ENCODE results near the gene CHEK2.
A peak's percentile ranks its signal among the peaks of the same experiment; 100 is the strongest.

CHEK2 gene

DNA sequence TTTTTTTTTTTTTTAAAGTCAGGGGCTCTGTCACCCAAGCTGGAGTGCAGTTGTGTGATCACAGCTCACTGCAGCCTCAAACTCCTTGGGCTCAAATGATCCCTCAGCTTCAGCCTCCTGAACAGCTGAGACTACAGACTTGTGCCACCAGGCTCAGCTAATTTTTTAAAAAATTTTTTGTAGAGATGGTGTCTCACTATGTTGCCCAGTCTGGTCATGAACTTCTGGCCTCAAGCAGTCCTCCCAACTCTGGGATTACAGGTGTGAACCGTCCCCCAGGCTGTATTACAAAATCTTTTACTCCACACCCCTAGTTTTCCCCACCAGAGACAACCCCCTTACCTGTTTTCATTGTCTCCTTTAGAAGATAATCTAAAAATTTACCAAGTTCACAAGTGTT, 32.8 kb upstream of the CHEK2 start:
- no peak overlapping the region for H3K4me3 ChIP-seq (ENCODE audit: low read depth, low read length)
- TF ChIP-seq CTCF (IDR thresholded peaks at IDR 0.05; ENCODE audit: low read depth, low read length, missing control alignments) = no peak
- no peak for DNase-seq (ENCODE audit: low read depth)

- peak overlapping the region; percentile 85 for H3K4me3 ChIP-seq (ENCODE audit: low read depth, low read length)
- peak; percentile 61 for DNase-seq (ENCODE audit: low read depth)
- TF ChIP-seq CTCF (IDR thresholded peaks at IDR 0.05; ENCODE audit: low read depth, low read length, missing control alignments) = no peak
Measured at GRCh38 chr22:28773461-28773867, 31.8 kb upstream of the CHEK2 start.

GRCh38 chr22:28772633-28773460, 31.2 kb upstream of the CHEK2 start, which contains the start of gene CCDC117:
Gene CCDC117 (plus strand): TSS chr22:28772695. CDS start chr22:28772850, 155 bp downstream.
- peak; percentile 95 for DNase-seq (ENCODE audit: low read depth)
- peak; percentile 35 for TF ChIP-seq CTCF (IDR thresholded peaks at IDR 0.05; ENCODE audit: low read depth, low read length, missing control alignments)
- peak within 1 kb of the TSS; percentile 85 for H3K4me3 ChIP-seq (ENCODE audit: low read depth, low read length)

DNA sequence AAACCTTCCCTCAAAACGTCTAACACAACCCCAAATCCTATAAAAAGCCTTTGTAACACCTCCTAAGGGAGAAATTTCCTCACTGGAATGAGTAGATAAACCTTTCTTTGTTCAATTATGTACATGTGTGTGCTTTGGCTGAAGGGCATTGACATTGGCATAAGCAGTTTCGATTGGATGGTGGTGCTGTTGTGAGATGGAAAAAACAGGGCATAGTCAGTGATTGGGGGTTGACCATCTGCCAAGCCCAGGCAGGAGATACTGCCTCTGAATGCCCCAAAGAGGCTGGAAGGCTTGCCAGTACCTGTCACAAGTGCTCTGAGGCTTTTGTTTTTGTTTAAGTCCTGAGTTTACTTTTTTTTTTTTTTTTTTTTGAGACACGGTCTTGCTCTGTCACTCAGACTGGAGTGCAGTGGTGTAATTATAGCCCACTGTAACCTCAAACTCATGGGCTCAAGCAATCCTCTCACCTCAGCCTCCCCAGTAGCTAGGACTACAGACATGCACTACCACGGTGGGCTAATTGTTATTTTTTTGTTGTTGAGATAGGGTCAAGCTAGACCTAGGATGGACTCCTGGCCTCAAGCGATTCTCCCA, 29.7 kb upstream of the CHEK2 start:
- no peak overlapping the region for H3K4me3 ChIP-seq (ENCODE audit: low read depth, low read length)
- no peak for DNase-seq (ENCODE audit: low read depth)

GRCh38 chr22:28769394-28770085, 27.9 kb upstream of the CHEK2 start:
- DNase-seq (ENCODE audit: low read depth) = no peak
- TF ChIP-seq CTCF (IDR thresholded peaks at IDR 0.05; ENCODE audit: low read depth, low read length, missing control alignments) = no peak
- H3K4me3 ChIP-seq (ENCODE audit: low read depth, low read length) = no peak overlapping the region

More for the DNA sequence above, 29.7 kb upstream of the CHEK2 start:
- no peak for TF ChIP-seq CTCF (IDR thresholded peaks at IDR 0.05; ENCODE audit: low read depth, low read length, missing control alignments)

DNA sequence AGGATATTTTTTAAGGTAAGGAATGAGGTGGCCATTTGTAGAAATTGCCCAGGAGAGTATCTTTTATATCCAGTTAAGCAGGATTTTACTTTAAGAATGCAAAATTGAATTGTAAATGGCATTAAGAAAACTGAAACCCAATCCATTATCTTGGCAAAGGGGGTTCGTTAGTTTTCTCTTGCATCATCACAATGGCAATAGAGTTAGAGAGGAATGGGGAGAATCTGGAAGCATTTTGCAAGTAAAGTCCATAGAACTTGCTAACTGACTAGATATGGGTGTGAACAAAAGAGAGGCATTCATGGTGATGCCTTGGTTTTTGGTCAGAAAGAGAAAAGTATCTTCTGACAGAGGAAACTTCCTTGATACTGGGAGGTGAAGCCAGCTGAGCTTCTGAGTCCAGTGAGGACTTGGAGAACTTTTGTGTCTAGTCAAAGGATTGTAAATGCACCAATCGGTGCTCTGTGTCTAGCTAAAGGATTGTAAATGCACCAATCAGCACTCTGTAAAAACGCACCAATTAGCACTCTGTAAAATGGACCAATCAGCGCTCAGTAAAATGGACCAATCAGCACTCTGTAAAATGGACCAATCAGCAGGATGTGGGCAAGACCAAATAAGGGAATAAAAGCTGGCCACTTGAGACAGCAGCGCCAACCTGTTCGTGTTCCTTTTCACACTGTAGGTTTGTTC, 27.2 kb upstream of the CHEK2 start:
- DNase-seq (ENCODE audit: low read depth) = no peak
- no peak for TF ChIP-seq CTCF (IDR thresholded peaks at IDR 0.05; ENCODE audit: low read depth, low read length, missing control alignments)
- no peak overlapping the region for H3K4me3 ChIP-seq (ENCODE audit: low read depth, low read length)

All from GM12864 (cell line).